ENCODE measurements around the gene MTG2. TPM values are rescaled to one million over a fixed set of nuclear protein-coding genes. Genes with fewer than 3 reads are reported as not detected.
A peak's percentile ranks its signal among the peaks of the same experiment; 100 is the strongest.

MTG2 gene
- total and polyA plus RNA-seq, 4 experiments from 2014 or later, result 15.9 to 50.7 (median 36.2) TPM

GRCh38 chr20:62217913-62218773 is 35.3 kb downstream of the MTG2 start:
- peak in 1 of 5 donors; percentile 38 for DNase-seq
- H3K27me3 Mint-ChIP-seq, result peaks cover 20 to 25% of the 10 kb centered on the region in 2 donors

GRCh38 chr20:62219101-62219991 is 36.5 kb downstream of the MTG2 start:
- no peaks in the 10 kb centered on the region for H3K36me3 Mint-ChIP-seq
- no peaks in the 10 kb centered on the region for H3K9me3 Mint-ChIP-seq
- CTCF ChIA-PET (ENCODE audit: partially characterized antibody), result no interaction called here
- POLR2A ChIA-PET (ENCODE audit: partially characterized antibody), result no interaction called here
- H3K4me1 ChIP-seq (ENCODE audit: insufficient read depth, low read length), result no peaks in the 10 kb centered on the region
- no peak overlapping the region for H3K4me3 ChIP-seq (ENCODE audit: low read length in 2 of 2)
- H3K27ac Mint-ChIP-seq, result no peak overlapping the region
- H3K36me3 ChIP-seq (ENCODE audit: insufficient read depth, low read length), result no peaks in the 10 kb centered on the region
- peaks cover 20 to 28% of the 10 kb centered on the region in 2 donors for H3K27me3 Mint-ChIP-seq
- DNase-seq, result peak in 1 of 5 donors; percentile 24
- intact Hi-C loops (cut with micrococcal nuclease), result no loop called here
- H3K4me1 Mint-ChIP-seq, result peaks cover 0 to 3% (median under 1%) of the 10 kb centered on the region in 4 donors
- H3K9me3 ChIP-seq (ENCODE audit: control insufficient read depth in 1 of 2, low read length in 2 of 2), result no peaks in the 10 kb centered on the region
- no peak overlapping the region for H3K27ac ChIP-seq (ENCODE audit: low read depth, low read length)
- H3K4me3 Mint-ChIP-seq, result peak overlapping the region in 6 of 8 donors; percentile 21 to 63 (median 56)
- peaks cover 22% of the 10 kb centered on the region for H3K27me3 ChIP-seq (ENCODE audit: insufficient read depth, low read length)

More at GRCh38 chr20:62217913-62218773, 35.3 kb downstream of the MTG2 start:
- peaks cover 22% of the 10 kb centered on the region for H3K27me3 ChIP-seq (ENCODE audit: insufficient read depth, low read length)
- H3K4me3 ChIP-seq (ENCODE audit: low read length in 2 of 2), result no peak overlapping the region
- POLR2A ChIA-PET (ENCODE audit: partially characterized antibody), result no interaction called here
- no peaks in the 10 kb centered on the region for H3K9me3 ChIP-seq (ENCODE audit: control insufficient read depth in 1 of 2, low read length in 2 of 2)
- H3K4me3 Mint-ChIP-seq, result peak overlapping the region in 1 of 8 donors; percentile 13
- H3K4me1 Mint-ChIP-seq, result peaks cover 0 to 3% (median under 1%) of the 10 kb centered on the region in 4 donors
- H3K36me3 ChIP-seq (ENCODE audit: insufficient read depth, low read length), result no peaks in the 10 kb centered on the region
- no peaks in the 10 kb centered on the region for H3K9me3 Mint-ChIP-seq
- intact Hi-C loops (cut with micrococcal nuclease), result no loop called here
- H3K27ac Mint-ChIP-seq, result no peak overlapping the region
- no peaks in the 10 kb centered on the region for H3K36me3 Mint-ChIP-seq
- no peak overlapping the region for H3K27ac ChIP-seq (ENCODE audit: low read depth, low read length)
- no peaks in the 10 kb centered on the region for H3K4me1 ChIP-seq (ENCODE audit: insufficient read depth, low read length)
- CTCF ChIA-PET (ENCODE audit: partially characterized antibody), result no interaction called here

- ChIA-PET CTCF (ENCODE audit: partially characterized antibody) (no interaction called here), POLR2A (ENCODE audit: partially characterized antibody) (no interaction called here)
- Histone ChIP-seq H3K9me3 (ENCODE audit: control insufficient read depth in 1 of 2, low read length in 2 of 2) (no peaks in the 10 kb centered on the region), H3K4me1 (ENCODE audit: insufficient read depth, low read length) (no peaks in the 10 kb centered on the region), H3K36me3 (ENCODE audit: insufficient read depth, low read length) (no peaks in the 10 kb centered on the region), H3K4me3 (ENCODE audit: low read length in 2 of 2) (no peak within 1 kb of the TSS), H3K27me3 (ENCODE audit: insufficient read depth, low read length) (peaks cover 22% of the 10 kb centered on the region), H3K27ac (ENCODE audit: low read depth, low read length) (no peak within 1 kb of the TSS)
- Mint-ChIP-seq H3K4me1 (peaks cover 0 to 3% (median under 1%) of the 10 kb centered on the region in 4 donors), H3K27me3 (peaks cover 19 to 31% of the 10 kb centered on the region in 2 donors), H3K36me3 (no peaks in the 10 kb centered on the region), H3K9me3 (no peaks in the 10 kb centered on the region), H3K4me3 (peak within 1 kb of the TSS in 6 of 8 donors; percentile 21 to 72 (median 60)), H3K27ac (peak within 1 kb of the TSS in 1 of 7 donors; percentile 83)
- DNase-seq, result peak; percentile 38 to 55 (median 44)
- intact Hi-C loops (cut with micrococcal nuclease), result loop anchor here (1.0 kb wide), 1 partner anchor 18 kb away; the partner anchor contains the start of gene OSBPL2
These were observed 37.3 kb downstream of the MTG2 start, which contains the start of gene HRH3 for GRCh38 chr20:62219992-62220665. TSS of gene HRH3 (minus strand) at chr20:62220278. CDS start at chr20:62219970, 308 bp downstream.

- Mint-ChIP-seq H3K27me3 (peaks cover 20 to 27% of the 10 kb centered on the region in 2 donors), H3K4me1 (peaks cover 0 to 3% (median under 1%) of the 10 kb centered on the region in 4 donors), H3K36me3 (no peaks in the 10 kb centered on the region), H3K27ac (peak overlapping the region in 1 of 7 donors; percentile 83), H3K4me3 (peak overlapping the region in 4 of 8 donors; percentile 32 to 72 (median 56)), H3K9me3 (no peaks in the 10 kb centered on the region)
- POLR2A ChIA-PET (ENCODE audit: partially characterized antibody), result no interaction called here
- CTCF ChIA-PET (ENCODE audit: partially characterized antibody), result no interaction called here
- H3K9me3 ChIP-seq (ENCODE audit: control insufficient read depth in 1 of 2, low read length in 2 of 2), result no peaks in the 10 kb centered on the region
- intact Hi-C loops (cut with micrococcal nuclease), result loop anchor here (1.0 kb wide), 1 partner anchor 17 kb away; the partner anchor contains the start of gene OSBPL2
- H3K27me3 ChIP-seq (ENCODE audit: insufficient read depth, low read length), result peaks cover 22% of the 10 kb centered on the region
- H3K36me3 ChIP-seq (ENCODE audit: insufficient read depth, low read length), result no peaks in the 10 kb centered on the region
- DNase-seq, result peak in 1 of 5 donors; percentile 17
- no peak overlapping the region for H3K27ac ChIP-seq (ENCODE audit: low read depth, low read length)
- no peaks in the 10 kb centered on the region for H3K4me1 ChIP-seq (ENCODE audit: insufficient read depth, low read length)
- no peak overlapping the region for H3K4me3 ChIP-seq (ENCODE audit: low read length in 2 of 2)
These were observed 38.1 kb downstream of the MTG2 start for GRCh38 chr20:62220666-62221568.

- Histone ChIP-seq H3K27me3 (ENCODE audit: insufficient read depth, low read length) (peaks cover 22% of the 10 kb centered on the region), H3K4me1 (ENCODE audit: insufficient read depth, low read length) (no peaks in the 10 kb centered on the region), H3K4me3 (ENCODE audit: low read length in 2 of 2) (no peak overlapping the region), H3K27ac (ENCODE audit: low read depth, low read length) (no peak overlapping the region), H3K9me3 (ENCODE audit: control insufficient read depth in 1 of 2, low read length in 2 of 2) (no peaks in the 10 kb centered on the region), H3K36me3 (ENCODE audit: insufficient read depth, low read length) (no peaks in the 10 kb centered on the region)
- H3K4me1 Mint-ChIP-seq, result peaks cover 0 to 3% (median 2%) of the 10 kb centered on the region in 4 donors
- no peaks in the 10 kb centered on the region for H3K36me3 Mint-ChIP-seq
- H3K4me3 Mint-ChIP-seq, result no peak overlapping the region
- no peak overlapping the region for H3K27ac Mint-ChIP-seq
- CTCF ChIA-PET (ENCODE audit: partially characterized antibody), result no interaction called here
- no peaks in the 10 kb centered on the region for H3K9me3 Mint-ChIP-seq
- POLR2A ChIA-PET (ENCODE audit: partially characterized antibody), result no interaction called here
- intact Hi-C loops (cut with micrococcal nuclease), result no loop called here
- peaks cover 20 to 23% of the 10 kb centered on the region in 2 donors for H3K27me3 Mint-ChIP-seq
- peak in 1 of 5 donors; percentile 5 for DNase-seq
These were observed 39.5 kb downstream of the MTG2 start for GRCh38 chr20:62222266-62222850.

GRCh38 chr20:62222972-62223371 is 40.1 kb downstream of the MTG2 start:
- Mint-ChIP-seq H3K27ac (no peak overlapping the region), H3K9me3 (no peaks in the 10 kb centered on the region), H3K4me3 (no peak overlapping the region), H3K36me3 (no peaks in the 10 kb centered on the region), H3K27me3 (peaks cover 18 to 23% of the 10 kb centered on the region in 2 donors), H3K4me1 (peaks cover 0 to 3% (median 2%) of the 10 kb centered on the region in 4 donors)
- peak in 1 of 5 donors; percentile 25 for DNase-seq
- ChIA-PET CTCF (ENCODE audit: partially characterized antibody) (no interaction called here), POLR2A (ENCODE audit: partially characterized antibody) (no interaction called here)
- H3K4me1 ChIP-seq (ENCODE audit: insufficient read depth, low read length), result no peaks in the 10 kb centered on the region
- no peak overlapping the region for H3K27ac ChIP-seq (ENCODE audit: low read depth, low read length)
- H3K4me3 ChIP-seq (ENCODE audit: low read length in 2 of 2), result no peak overlapping the region
- H3K36me3 ChIP-seq (ENCODE audit: insufficient read depth, low read length), result no peaks in the 10 kb centered on the region
- no peaks in the 10 kb centered on the region for H3K9me3 ChIP-seq (ENCODE audit: control insufficient read depth in 1 of 2, low read length in 2 of 2)
- peaks cover 22% of the 10 kb centered on the region for H3K27me3 ChIP-seq (ENCODE audit: insufficient read depth, low read length)
- intact Hi-C loops (cut with micrococcal nuclease), result no loop called here

Measured in CD4-positive, alpha-beta memory T cell (primary cell).